HG02885 (cell line): ENCODE results near the gene CDK5.
"Not testable (repeated sequence)": the region's sequence is repeated elsewhere in the genome, so short reads cannot be mapped to it uniquely, and the experiment has no call there.

ENCODE experiments used
- ATAC-seq: cut with Tn5 transposase; IDR thresholded peaks from one replicate; pipeline ENCODE4 v1.9.1; 2021; ENCODE audit warnings: mild to moderate bottlenecking; ENCODE audit not compliant: unreplicated experiment, poor library complexity

CDK5 gene

DNA sequence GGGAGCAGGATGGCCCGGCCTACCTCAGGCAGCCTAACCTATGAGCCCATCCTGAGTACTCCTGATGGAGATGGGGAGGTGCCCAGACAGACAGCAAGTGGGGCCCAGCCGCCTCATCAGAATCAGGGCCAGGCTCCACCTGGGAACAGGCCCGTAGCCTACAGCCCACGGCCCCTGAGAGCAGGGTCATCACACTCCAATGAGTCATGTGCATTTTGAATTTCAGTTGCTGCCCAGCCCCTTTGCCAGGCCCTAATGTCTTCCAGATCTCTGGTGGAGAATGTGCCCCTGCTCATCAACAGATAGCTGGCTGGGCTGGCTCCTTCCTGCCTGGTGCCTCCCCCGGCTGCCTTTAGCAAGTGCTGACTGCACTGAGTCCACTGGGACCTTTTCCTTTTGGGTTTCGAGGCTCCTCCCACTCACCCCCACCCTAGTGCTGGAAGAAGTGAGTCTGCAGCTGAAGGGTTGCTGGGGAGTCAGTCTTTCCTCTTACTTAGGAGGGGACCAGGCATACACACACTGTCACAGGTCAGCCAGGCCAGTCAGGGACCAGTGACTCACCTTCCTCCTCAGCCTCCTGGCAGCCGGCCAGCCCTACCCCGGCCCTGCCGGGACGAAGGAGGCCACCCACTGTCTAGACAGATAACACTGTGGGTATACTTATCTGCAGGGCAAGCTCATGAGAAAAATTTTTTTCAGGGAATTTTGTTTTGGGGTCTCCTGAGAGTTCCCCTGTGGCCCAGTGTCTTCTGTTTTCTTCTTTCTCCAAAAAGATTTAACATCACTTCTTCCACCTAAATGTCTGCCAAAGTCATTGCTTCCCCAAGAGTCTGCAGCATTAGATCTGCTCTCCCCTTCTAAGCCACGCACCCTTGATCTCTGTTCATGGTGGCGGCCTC is 18.5 kb downstream of the CDK5 start:
- ATAC-seq = no peak

DNA sequence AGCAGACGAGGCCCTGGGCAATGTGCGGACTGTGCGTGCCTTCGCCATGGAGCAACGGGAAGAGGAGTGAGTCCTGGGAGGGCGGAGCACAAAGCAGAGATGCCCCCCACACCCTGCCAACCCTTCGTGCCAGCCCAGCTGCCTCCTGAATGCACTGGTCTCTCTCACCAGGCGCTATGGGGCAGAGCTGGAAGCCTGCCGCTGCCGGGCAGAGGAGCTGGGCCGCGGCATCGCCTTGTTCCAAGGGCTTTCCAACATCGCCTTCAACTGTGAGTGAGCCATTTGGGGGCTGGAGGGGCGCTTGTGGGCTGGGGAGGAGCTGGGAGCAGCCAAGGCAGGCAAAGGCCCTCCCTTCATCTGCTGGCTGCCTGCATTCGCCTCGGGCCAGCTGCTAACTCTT is 21.8 kb downstream of the CDK5 start:
- no peak for ATAC-seq

DNA sequence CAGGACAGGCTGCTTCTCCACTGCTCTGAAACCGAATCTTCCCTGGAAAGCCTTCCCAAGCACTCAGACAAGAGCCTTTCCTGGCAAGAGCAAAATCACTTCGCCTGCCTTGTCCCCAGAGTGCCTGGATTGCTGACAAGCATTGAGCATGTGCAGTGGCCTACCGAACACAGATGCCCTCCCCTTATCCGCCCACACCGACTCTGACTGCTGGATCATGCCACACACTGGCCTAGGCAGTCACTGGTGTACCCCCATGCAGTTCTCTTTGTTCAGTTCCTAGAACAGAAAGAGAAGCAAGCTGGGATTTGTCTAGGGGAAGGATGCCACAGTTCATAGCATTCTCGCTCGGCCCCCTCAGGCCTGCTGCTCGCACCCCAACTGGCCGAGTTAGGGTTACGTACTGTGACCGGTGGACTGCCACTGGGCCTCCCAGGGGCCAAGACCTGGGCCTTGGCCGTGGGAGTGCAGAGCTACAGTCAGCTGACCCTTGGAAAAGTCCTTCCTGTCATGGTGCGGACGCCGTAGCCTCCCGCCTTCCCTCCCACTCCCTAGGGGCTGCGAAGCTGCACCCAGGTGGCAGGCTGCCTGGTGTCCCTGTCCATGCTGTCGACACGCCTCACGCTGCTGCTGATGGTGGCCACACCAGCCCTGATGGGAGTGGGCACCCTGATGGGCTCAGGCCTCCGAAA is 22.5 kb downstream of the CDK5 start:
- no peak for ATAC-seq

DNA sequence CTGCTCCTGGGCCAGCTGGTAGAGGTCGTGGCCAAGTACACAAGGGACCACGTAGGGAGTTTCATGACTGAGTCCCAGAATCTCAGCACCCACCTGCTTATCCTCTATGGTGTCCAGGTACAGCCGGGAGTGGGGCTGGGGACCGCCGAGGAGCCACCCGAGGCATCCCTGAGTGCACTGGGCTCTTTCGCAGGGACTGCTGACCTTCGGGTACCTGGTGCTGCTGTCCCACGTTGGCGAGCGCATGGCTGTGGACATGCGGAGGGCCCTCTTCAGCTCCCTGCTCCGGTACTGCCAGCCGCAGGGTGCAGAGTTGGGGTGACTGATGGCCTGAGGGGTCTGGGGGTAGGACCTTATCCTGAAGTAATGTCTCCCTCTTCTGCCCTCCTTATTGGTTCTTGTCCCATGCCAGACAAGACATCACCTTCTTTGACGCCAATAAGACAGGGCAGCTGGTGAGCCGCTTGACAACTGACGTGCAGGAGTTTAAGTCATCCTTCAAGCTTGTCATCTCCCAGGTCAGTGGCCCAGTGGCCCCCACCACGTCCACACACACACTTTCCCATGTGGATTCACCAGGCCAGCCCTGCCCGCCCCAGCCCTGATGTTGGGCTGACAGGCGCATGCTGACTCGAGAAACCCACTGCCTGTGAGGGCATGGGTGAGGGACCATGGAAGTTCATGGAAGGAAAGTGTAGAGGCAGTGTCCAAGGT is 23.2 kb downstream of the CDK5 start:
- no peak for ATAC-seq

DNA sequence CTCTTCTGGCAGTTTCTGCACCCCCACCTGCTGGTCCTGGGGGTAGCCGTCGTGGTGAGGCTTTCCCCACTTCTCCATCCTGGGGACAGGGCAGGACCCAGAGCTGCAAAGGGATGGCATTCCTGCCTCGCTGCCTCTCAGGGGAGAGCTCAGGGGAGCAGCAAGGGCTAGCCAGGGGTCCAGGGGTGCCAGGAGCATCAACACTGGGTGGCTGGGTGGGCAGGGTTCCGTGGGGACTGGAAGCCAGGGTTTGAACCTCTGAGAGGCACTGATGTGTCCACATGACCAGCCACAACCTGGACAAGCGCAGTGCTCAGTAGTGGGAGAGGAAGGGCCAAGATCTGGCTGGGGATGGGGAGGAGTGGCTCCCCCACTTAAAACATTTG is 23.8 kb downstream of the CDK5 start:
- ATAC-seq = no peak

DNA sequence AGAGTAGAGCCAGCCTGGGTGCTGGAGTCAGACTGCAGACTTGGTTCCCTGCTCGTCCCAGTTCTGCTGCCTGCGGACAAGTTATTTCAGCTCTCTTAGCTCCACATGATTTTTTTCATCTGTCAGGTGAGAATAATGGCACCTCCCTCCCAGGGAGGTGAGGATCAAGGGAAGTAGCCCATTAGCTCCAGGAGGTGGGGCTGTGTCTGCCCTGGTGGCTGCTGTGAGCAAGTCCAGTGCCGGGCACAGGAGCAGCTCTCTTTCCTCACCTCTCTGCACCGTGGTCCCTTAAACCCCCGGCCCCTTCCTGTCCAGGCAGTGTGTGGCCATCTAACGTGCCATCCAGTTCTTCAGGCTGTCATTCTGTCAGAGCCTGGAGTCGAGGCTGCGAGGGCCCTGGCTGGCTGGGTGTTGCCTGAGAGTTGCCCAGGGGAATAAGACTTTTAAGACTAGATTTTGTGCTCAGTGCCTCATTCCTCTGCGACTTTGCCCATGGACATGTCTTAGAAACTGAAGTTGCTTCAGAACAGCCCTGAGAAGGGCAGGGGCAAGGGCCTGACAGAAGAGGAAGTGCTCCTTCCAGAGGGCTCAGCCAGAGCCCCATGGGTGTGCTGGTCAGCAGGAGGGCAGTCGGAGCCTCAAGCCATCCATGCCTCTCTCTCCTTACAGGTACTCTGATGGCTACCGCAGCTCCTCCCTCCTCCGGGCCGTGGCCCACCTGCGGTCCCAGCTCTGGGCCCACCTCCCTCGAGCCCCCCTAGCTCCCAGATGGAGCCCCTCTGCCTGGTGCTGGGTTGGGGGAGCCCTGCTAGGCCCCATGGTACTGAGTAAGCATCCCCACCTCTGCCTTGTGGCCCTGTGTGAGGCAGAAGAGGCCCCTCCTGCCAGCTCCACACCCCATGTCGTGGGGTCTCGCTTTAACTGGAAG is 24.5 kb downstream of the CDK5 start:
- no peak for ATAC-seq

DNA sequence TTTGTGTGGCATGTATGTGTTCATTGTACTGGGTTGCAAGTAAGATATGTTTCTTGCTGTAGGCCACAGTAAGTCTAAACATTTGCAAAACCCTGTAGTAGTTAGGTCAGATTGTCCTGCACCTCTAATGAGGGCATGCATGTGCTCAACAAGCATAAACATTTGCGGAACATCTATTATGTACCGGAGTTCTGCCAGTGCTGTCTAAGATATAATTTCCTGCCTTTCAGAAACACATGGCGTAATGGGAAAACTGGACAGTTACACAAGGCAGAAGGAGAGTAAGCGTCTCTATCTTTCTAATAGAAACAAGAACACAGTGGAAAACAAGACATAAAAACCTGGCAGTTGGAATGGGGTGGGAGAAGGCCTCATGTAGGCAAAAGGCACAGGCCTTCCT is 26.7 kb downstream of the CDK5 start:
- ATAC-seq = no peak

DNA sequence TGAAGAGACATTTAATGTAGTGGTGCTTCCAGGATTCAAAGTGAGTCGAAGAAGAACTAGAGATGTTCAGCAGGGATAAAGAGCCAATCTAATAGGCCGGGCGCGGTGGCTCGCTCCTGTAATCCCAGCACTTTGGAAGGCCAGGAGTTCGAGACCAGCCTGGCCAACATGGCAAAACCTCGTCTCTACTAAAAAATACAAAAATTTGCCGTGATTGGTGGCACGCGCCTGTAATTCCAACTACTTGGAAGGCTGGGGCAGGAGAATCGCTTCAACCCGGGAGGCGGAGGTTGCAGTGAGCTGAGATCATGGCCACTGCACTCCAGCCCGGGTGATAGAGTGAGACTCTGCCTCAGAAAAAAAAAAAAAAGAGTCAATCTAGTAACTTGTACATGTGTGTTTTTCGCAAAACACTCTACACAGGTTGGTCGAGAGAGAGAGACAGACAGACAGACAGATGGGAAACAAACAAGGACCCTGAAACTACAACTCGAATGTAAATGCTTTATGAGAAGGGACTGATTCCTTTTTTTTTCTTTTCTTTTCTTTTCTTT is 28.7 kb downstream of the CDK5 start:
- ATAC-seq = no peak

DNA sequence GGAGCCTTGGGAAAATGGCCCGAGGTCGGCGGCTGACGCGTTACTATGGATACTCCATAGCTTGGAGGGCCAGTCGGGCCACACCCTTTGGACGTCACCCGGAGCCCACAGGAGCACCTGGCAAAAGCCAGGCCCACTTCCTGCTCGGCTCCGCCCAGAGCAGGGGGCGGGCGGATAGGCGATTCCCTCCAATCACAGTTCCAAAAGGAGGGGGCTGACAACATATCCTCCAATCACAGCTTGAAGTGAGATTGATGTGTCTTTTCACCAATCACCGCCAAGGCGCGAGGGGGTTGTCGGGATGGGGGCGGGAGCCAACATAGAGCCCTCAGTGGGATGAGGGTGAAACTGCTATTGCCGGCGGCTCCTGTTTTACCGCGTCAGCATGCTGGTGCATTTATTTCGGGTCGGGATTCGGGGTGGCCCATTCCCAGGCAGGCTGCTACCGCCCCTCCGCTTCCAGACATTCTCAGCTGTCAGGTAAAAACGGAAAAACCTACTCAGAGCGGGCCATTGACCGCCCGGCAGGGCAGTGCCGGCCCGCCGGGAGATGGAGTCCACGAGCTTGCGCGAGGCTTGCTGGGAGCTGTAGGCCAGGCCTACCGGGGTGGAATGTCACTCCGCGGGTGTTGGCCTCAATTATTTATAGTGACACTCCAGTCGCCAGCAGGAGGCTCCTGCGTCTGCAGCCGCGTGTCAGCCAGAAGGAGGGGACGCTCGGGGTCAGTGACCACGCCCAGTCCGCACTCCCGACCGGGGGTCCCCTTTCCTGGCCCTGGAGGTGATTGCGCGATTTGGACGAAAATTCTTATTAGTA is 29.4 kb downstream of the CDK5 start, which contains the start of gene ABCB8:
ABCB8 (plus strand) TSS at position 320 of the 817 bp plus-strand sequence; CDS start at position 386, 66 bp downstream.
- ATAC-seq = peak; percentile 97

DNA sequence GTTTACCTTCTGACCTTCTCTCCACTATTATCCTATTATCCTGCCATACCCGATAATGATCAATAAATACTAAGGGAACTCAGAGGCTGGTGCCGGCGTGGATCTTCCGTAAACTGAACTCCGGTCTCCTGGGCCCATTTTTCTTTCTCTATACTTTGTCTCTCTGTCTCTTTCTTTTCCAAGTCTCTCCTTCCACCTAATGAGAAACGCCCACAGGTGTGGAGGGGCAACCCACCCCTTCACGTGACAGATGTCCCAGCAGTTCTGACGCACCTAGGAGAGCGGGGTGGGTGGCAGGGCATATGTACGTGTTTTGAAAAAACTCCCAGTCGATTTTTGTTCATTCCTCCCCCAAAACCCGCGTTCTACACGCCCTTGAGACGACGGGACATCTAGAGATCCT is 30.0 kb downstream of the CDK5 start:
- ATAC-seq = not testable (repeated sequence)

DNA sequence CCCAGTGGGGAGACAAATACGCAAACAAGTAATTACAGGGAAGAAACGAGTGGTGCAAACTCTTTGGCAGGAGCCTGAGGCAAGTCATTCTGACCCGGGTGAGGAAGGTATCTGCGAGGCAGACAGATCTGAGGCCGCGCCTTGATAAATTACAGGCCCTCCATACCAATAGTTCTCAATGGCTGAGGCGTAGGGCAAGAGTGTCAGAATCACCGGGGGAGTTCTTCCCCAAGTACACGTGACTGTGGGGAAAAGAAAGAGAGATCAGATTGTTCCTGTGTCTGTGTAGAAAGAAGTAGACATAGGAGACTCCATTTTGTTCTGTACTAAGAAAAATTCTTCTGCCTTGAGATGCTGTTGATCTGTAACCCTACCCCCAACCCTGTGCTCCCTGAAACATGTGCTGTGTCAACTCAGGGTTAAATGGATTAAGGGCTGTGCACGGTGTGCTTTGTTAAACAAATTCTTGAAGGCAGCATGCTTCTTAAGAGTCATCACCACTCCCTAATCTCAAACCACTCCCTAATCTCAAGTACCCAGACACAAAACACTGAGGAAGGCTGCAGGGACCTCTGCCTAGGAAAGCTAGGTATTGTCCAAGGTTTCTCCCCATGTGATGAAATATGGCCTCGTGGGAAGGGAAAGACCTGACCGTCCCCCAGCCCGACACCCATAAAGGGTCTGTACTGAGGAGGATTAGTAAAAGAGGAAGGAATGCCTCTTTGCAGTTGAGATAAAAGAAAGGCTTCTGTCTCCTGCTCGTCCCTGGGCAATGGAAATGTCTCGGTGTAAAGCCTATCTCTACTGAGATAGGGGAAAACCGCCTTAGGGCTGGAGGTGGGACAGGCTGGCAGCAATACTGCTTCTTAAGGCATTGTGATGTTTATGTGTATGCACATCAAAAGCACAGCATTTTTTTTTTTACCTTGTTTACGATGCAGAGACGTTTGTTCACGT is 30.6 kb downstream of the CDK5 start:
- ATAC-seq = not testable (repeated sequence)

DNA sequence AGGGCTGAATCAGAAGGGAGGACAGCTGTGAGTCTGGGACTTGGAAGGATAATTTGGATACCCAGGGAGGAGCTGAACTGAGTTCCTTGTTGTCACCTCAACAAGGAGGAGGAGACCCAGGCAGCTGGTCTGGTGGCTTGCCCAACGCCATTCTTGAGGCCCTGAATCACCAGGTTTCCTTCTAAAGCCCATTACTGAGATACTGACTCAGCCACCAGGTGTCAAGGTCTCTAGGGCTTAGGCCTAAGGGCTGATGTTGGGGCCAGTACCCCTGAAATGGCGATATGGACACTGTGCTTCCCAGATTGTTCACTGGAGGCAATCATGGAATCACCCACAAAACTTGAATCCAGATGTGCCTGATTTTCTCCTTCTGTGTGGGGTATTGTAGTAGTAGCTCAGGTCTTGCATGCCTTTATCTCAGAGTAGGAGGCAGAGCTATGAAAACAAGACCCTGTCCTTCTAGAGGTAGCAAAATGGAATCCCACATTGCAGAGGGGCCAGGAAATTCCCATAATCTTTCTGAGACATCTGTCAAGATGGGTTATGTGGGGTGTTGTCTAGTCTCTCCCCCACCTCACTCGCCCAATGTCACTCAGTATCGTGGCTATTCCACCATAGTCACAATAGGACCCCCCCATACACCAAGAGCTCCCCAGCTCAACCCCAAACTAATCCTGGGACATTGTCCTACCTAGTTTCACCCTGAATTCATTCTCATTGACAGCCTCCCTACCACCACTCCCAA is 31.6 kb downstream of the CDK5 start:
- ATAC-seq = no peak

DNA sequence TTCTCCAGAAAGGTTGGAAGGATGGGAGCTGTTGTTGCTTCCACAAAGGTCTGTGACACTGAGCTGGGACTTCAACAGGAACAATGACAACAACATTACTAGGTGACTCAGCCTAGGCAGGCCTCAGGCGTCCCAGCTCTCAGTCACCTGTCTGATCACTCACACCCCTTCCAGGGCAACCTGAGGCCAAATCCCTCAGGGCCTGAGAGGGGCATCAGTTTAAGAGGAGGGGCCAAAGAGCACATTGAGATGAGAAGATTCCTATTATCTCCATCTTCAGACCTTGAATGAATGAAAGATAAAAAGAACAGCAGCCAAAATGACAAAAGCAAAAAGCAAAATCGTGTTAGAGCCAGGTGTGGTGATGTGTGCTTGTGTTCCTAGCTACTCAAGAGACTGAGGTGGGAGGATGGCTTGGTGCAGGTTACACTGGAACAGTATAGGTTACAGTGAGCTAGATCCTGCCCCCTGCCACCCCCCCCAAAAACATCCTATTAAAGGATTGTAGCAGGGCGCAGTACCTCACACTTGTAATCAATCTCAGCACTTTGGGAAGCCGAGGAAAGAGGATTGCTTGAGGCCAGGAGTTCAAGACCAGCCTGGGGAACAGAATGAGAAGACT is 33.2 kb downstream of the CDK5 start, which contains the start of gene ATG9B:
ATG9B (minus strand) TSS at position 60 of the 622 bp plus-strand sequence. CDS start 71 bp downstream, outside the sequence.
- ATAC-seq = no peak

DNA sequence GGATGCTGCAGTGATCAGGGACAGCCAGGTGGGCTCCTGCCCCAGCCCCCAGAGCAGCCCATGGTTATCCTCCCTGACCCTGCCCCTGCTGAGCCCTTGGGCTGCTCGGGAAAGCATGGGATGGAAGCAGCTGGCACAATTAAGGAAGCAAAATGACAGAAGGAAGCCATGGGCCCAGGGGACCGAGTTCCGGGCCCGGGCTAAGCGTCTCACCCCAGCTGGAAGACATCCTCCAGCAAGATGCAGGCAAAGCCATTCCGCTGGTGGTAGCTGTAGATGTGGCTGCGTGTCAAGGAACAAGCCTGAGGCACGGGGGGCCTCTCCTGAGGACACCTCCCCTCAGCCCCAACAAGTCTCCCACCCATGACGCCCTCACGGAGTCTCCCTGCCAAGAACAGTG is 34.5 kb downstream of the CDK5 start:
- no peak for ATAC-seq

DNA sequence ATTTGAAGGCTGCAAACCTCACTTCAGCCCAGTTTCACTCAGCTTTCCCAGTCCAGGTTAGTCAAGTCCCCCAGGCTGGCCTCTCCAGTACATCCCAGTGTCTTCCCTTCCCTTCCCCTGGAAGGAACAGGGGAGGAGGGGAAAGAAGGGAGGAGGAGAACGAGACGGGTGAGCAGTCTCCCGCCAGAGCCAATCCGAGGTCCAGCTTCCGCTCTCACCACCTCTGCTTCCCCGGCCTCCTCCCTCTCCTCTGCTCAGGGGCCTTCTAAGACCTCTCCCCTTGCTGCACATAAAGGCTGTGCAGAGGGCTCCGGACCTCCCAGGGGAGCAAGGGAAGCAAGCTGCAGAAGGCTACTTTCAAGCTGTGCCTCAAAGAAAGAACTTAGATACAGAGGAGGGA is 37.5 kb downstream of the CDK5 start:
- no peak for ATAC-seq

DNA sequence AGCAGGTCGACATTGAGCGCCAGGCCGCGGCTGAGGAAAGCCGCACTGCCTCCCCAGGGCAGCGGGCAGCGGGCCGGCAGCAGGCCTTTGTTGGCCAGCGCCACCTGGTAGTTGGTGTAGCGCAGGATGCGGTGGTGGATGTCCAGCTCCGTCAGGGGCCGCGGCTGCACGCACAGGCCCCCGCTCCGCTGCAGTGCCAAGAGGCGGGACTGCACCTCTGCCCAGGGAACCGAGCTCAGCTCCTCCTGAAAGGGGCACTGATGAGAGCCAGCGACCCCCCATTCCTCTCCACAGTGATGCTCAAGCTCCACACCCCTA is 38.6 kb downstream of the CDK5 start:
- ATAC-seq = no peak
